Esophagus muscularis mucosa (tissue), 4 donors: ENCODE data around the gene SLC10A2. TPM values are rescaled to one million over a fixed set of nuclear protein-coding genes. Genes with fewer than 3 reads are reported as not detected.
"Not testable (repeated sequence)": the region's sequence is repeated elsewhere in the genome, so short reads cannot be mapped to it uniquely, and the experiment has no call there.

Experiments
- DNase-seq: peaks from one replicate; pipeline ENCODE4 v3.0.0-alpha.2; 2017; ENCODE audit errors: extremely low spot score
- H3K27ac ChIP-seq, 4 donors: fragments of 200-600 bp; sonication (generic); replicated peaks in 1 of 4; 1 replicate in 3 of 4; 2 replicates in 1 of 4; pipeline ENCODE4 v1.5.1; 2016 to 2019; ENCODE audit warnings: mild to moderate bottlenecking in 1 of 4
- H3K27me3 ChIP-seq, 4 donors: fragments of 200-600 bp; sonication (generic); one replicate each; pipeline versions ENCODE4 v1.5.1 to v1.6.0; 2016 to 2019
- H3K36me3 ChIP-seq, 4 donors: fragments of 200-600 bp; sonication (generic); one replicate each; pipeline ENCODE4 v1.5.1; 2016 to 2019
- H3K4me1 ChIP-seq, 4 donors: fragments of 200-600 bp; sonication (generic); one replicate each; pipeline ENCODE4 v1.5.1; 2016 to 2019
- H3K4me3 ChIP-seq, 4 donors: fragments of 200-600 bp; sonication (generic); 1 replicate in 2 of 4; 2 replicates in 2 of 4; pipeline ENCODE4 v1.5.1; 2016 to 2019; ENCODE audit warnings: mild to moderate bottlenecking in 4 of 4, moderate library complexity in 1 of 4
- H3K9me3 ChIP-seq, 4 donors: fragments of 200-600 bp; sonication (generic); 1 replicate in 3 of 4; 2 replicates in 1 of 4; pipeline ENCODE4 v1.5.1; 2016 to 2019
- CTCF ChIP-seq, 3 experiments: fragments of 200-600 bp in 2 of 3; fragments of 450-650 bp in 1 of 3; sonication (generic) in 2 of 3; IDR thresholded peaks; one replicate each; pipeline ENCODE4 v1.5.1; 2017 to 2019; ENCODE audit warnings: antibody characterized with exemption in 3 of 3, mild to moderate bottlenecking in 2 of 3, moderate library complexity in 1 of 3
- EP300 ChIP-seq: sonication (generic); formaldehyde crosslinking; IDR thresholded peaks from one replicate; pipeline ENCODE4 v1.6.1; 2017; ENCODE audit warnings: antibody characterized with exemption
- POLR2A ChIP-seq: fragments of 450-650 bp; IDR thresholded peaks from one replicate; pipeline ENCODE4 v1.6.1; 2017; ENCODE audit warnings: antibody characterized with exemption, moderate library complexity, mild to moderate bottlenecking, low read depth
- POLR2AphosphoS5 ChIP-seq, 2 donors: sonication (generic); formaldehyde crosslinking; IDR thresholded peaks; one replicate each; pipeline ENCODE4 v1.6.1; 2017; ENCODE audit warnings: antibody characterized with exemption in 2 of 2
- WGBS: methylation state at CpG from one replicate; pipeline ENCODE4 v1.1.5; 2018; 5-methylcytosine and 5-hydroxymethylcytosine counted together
- intact Hi-C: fragments of 100-400 bp; cut with DNase I; formaldehyde crosslinking; loops from one replicate; pipeline ENCODE4 v1.15.1; 2023
- total RNA-seq, 4 donors: library from RNA; depleted of rRNA; stranded (reverse); fragments of >200 nt; gene quantifications; one replicate each; pipeline versions ENCODE4 v1.1.0 to v1.2.1, GENCODE V29; 2016

The SLC10A2 gene
- total RNA-seq, 4 donors from 2014 or later: not detected

DNA sequence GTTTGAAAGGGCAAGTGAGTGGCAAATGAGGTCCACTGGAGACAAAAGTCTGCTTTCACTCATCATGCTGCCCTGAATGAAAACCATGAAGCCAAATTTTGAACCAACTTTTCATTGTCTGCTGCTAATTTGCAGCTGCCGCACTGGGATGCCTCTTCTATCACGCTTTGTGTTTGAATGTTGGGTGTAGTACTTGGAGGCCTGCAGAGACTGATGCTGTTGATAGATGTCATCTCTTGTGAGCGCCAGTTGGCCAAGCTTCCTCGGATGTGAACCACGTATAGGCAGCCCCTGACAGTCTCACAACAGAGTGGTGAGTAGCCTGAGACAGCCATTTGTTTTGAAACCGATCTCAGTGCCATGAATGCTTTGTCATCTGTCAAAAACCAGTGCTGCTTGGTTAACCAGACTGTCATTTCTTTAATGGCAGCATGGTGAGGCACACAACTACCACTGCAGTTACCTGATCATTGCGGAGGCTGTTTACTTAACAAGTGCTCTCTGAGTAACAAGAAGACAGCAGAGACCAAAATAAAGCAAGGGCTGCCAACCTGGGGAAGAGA, 31.2 kb upstream of the SLC10A2 start:
- WGBS: 78% methylated on average over 7 of the region's 7 CpGs
- Histone ChIP-seq H3K4me1 (peaks cover 0 to 6% (median 0%) of the 10 kb centered on the region in 4 donors), H3K9me3 (peaks cover 0 to 20% (median 13%) of the 10 kb centered on the region in 4 donors), H3K27ac (no peak overlapping the region), H3K36me3 (no peaks in the 10 kb centered on the region), H3K27me3 (no peaks in the 10 kb centered on the region), H3K4me3 (no peak overlapping the region)
- TF ChIP-seq EP300 (no peak), POLR2AphosphoS5 (IDR thresholded peaks at IDR 0.05) (no peak), POLR2A (no peak), CTCF (IDR thresholded peaks at IDR 0.05) (no peak)
- intact Hi-C loops: no loop called here
- DNase-seq: no peak

GRCh38 chr13:103093649-103094048, 27.4 kb upstream of the SLC10A2 start:
- H3K27ac ChIP-seq, H3K27me3 ChIP-seq, H3K4me1 ChIP-seq, intact Hi-C loops, DNase-seq, H3K36me3 ChIP-seq, H3K4me3 ChIP-seq: not testable (repeated sequence)
- peaks cover 0 to 24% (median 19%) of the 10 kb centered on the region in 4 donors for H3K9me3 ChIP-seq
- 94% methylated on average over 1 of the region's 1 CpG for WGBS

GRCh38 chr13:103087275-103087674, 21.1 kb upstream of the SLC10A2 start:
- no peak for DNase-seq
- TF ChIP-seq CTCF (IDR thresholded peaks at IDR 0.05): no peak
- TF ChIP-seq POLR2A: no peak
- TF ChIP-seq EP300: no peak
- TF ChIP-seq POLR2AphosphoS5 (IDR thresholded peaks at IDR 0.05): no peak
- Histone ChIP-seq H3K36me3 (no peaks in the 10 kb centered on the region), H3K9me3 (peaks cover 0 to 7% (median 2%) of the 10 kb centered on the region in 4 donors), H3K27me3 (no peaks in the 10 kb centered on the region), H3K4me3 (no peak overlapping the region), H3K27ac (no peak overlapping the region), H3K4me1 (no peaks in the 10 kb centered on the region)
- WGBS: 69% methylated on average over 3 of the region's 3 CpGs
- intact Hi-C loops: no loop called here

DNA sequence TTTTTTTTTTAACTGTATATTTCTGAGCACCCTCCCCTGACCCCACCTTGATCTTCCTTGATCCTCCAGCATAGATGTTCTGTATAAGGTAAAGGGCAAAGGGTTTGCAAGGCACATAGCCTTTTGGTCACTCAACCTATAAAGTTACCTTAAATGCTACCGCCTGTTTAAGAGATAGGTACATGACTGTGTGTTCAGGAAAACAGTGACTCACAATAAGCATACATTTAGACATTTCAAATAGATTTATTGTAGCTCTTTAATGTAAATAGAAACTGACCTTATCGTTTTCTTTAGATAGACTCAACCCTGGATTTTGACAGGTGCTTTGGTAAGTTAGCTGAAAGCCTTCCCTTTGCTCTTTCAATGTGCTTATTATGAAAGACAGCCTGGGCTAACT, 15.2 kb upstream of the SLC10A2 start:
- Histone ChIP-seq H3K27me3 (no peaks in the 10 kb centered on the region), H3K9me3 (no peaks in the 10 kb centered on the region), H3K4me1 (no peaks in the 10 kb centered on the region), H3K27ac (no peak overlapping the region), H3K4me3 (no peak overlapping the region), H3K36me3 (no peaks in the 10 kb centered on the region)
- intact Hi-C loops: no loop called here
- no peak for TF ChIP-seq POLR2A
- no peak for TF ChIP-seq EP300
- TF ChIP-seq POLR2AphosphoS5 (IDR thresholded peaks at IDR 0.05): no peak
- no peak for TF ChIP-seq CTCF (IDR thresholded peaks at IDR 0.05)
- no peak for DNase-seq
- 49% methylated on average over 2 of the region's 2 CpGs for WGBS

- Histone ChIP-seq H3K4me3 (no peak overlapping the region), H3K27ac (no peak overlapping the region), H3K36me3 (no peaks in the 10 kb centered on the region), H3K4me1 (no peaks in the 10 kb centered on the region), H3K27me3 (no peaks in the 10 kb centered on the region), H3K9me3 (no peaks in the 10 kb centered on the region)
- WGBS: 82% methylated on average over 5 of the region's 5 CpGs
- no peak for TF ChIP-seq POLR2AphosphoS5 (IDR thresholded peaks at IDR 0.05)
- no peak for TF ChIP-seq POLR2A
- TF ChIP-seq CTCF (IDR thresholded peaks at IDR 0.05): no peak
- TF ChIP-seq EP300: no peak
- intact Hi-C loops: no loop called here
- no peak for DNase-seq
Measured at GRCh38 chr13:103078158-103078557, 11.9 kb upstream of the SLC10A2 start.
